Fibroblast of gingiva (primary cell): ENCODE data around the gene POU2F3.
"Not testable (repeated sequence)": the region's sequence is repeated elsewhere in the genome, so short reads cannot be mapped to it uniquely, and the experiment has no call there.

Source experiments
- DNase-seq: peaks from one replicate; pipeline ENCODE4 v3.0.0-alpha.2; 2011; ENCODE audit warnings: low read depth

Gene POU2F3

GRCh38 chr11:120253377-120253776, 13.4 kb downstream of the POU2F3 start:
- not testable (repeated sequence) for DNase-seq

- DNase-seq, result no peak
Observed at GRCh38 chr11:120254788-120255518, 15.0 kb downstream of the POU2F3 start.

GRCh38 chr11:120255519-120255866, 15.6 kb downstream of the POU2F3 start:
- no peak for DNase-seq

- DNase-seq, result no peak
Observed at GRCh38 chr11:120256178-120256577, 16.2 kb downstream of the POU2F3 start.

GRCh38 chr11:120256779-120257178, 16.8 kb downstream of the POU2F3 start:
- DNase-seq, result no peak

- no peak for DNase-seq
Observed at GRCh38 chr11:120257346-120257745, 17.4 kb downstream of the POU2F3 start.

- DNase-seq, result no peak
Observed at GRCh38 chr11:120258661-120259060, 18.7 kb downstream of the POU2F3 start.

- DNase-seq, result no peak
Observed at GRCh38 chr11:120259241-120259640, 19.3 kb downstream of the POU2F3 start.

GRCh38 chr11:120259988-120260565, 20.1 kb downstream of the POU2F3 start:
- no peak for DNase-seq

GRCh38 chr11:120260616-120261015, 20.7 kb downstream of the POU2F3 start:
- no peak for DNase-seq

- no peak for DNase-seq
Observed at GRCh38 chr11:120261321-120261720, 21.4 kb downstream of the POU2F3 start.

- no peak for DNase-seq
Observed at GRCh38 chr11:120261931-120262330, 22.0 kb downstream of the POU2F3 start.

- no peak for DNase-seq
Observed at GRCh38 chr11:120267319-120267718, 27.4 kb downstream of the POU2F3 start.

GRCh38 chr11:120268686-120269085, 28.7 kb downstream of the POU2F3 start:
- DNase-seq, result no peak

- no peak for DNase-seq
Observed at GRCh38 chr11:120270386-120270785, 30.4 kb downstream of the POU2F3 start.

GRCh38 chr11:120271672-120272071, 31.7 kb downstream of the POU2F3 start:
- DNase-seq, result no peak

- no peak for DNase-seq
Observed at GRCh38 chr11:120272303-120272702, 32.4 kb downstream of the POU2F3 start.

- no peak for DNase-seq
Observed at GRCh38 chr11:120273432-120273831, 33.5 kb downstream of the POU2F3 start.

- DNase-seq, result not testable (repeated sequence)
Observed at GRCh38 chr11:120273956-120274355, 34.0 kb downstream of the POU2F3 start.

- no peak for DNase-seq
Observed at GRCh38 chr11:120279502-120279901, 39.6 kb downstream of the POU2F3 start.

GRCh38 chr11:120280600-120281051, 40.7 kb downstream of the POU2F3 start:
- no peak for DNase-seq

- no peak for DNase-seq
Observed at GRCh38 chr11:120281143-120281795, 41.3 kb downstream of the POU2F3 start.

- DNase-seq, result no peak
Observed at GRCh38 chr11:120283124-120283523, 43.2 kb downstream of the POU2F3 start.
